ENCODE data around the gene NT5M. TPM values are rescaled to one million over a fixed set of nuclear protein-coding genes. Genes with fewer than 3 reads are reported as not detected.

Gene NT5M
- total RNA-seq, 1 experiment from 2014 or later: 10.2 TPM

DNA sequence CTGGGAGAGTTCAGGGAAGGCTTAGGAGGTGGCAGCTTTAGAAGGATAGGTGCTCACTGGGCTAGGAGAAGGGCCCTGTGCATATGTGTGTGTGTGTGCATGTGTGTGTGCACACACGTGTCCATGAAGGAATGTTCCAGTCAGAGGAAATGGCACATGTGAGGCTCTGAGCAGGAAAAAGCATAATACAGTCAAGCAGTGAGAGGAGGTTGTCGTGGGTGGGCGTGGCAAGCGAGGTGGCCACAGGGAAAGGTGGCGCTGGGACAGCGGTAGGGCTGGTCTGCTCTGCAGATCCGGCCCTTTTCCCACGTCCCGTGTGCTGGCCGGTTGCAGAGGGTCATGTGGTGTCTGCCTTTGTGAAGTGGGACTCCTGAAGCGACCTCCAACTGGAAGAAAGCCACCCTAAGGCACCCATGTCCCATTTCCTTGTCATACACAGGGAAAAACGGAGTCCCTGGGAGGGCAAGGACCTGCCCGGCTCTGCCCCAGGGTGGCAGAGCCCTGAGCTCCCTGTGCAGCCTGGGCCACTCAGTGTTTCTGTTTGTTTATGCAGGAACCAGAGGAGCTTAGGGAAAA lies 40.1 kb downstream of the NT5M start:
- POLR2A ChIA-PET: no interaction called here
- DNase-seq (ENCODE audit: low read depth, low spot score) (no peak), ATAC-seq (no peak)
- RAD21 ChIA-PET (ENCODE audit: low non-redundant PET in 1 of 2, low total read pairs in 2 of 2, uncharacterized antibody in 2 of 2, unreplicated experiment in 2 of 2): no interaction called here
- Histone ChIP-seq H3K9ac (ENCODE audit: low read length) (no peak overlapping the region), H3K27ac (ENCODE audit: low read depth, low read length) (no peak overlapping the region), H3K36me3 (ENCODE audit: control insufficient read depth in 1 of 2, insufficient read depth in 2 of 2, low read length in 2 of 2) (no peaks in the 10 kb centered on the region), H3K4me1 (ENCODE audit: control insufficient read depth in 1 of 2, insufficient read depth in 2 of 2, low read length in 2 of 2) (no peaks in the 10 kb centered on the region), H3K9me3 (ENCODE audit: control insufficient read depth in 1 of 2, insufficient read depth in 1 of 2, low read depth in 1 of 2, low read length in 2 of 2) (no peaks in the 10 kb centered on the region), H3K4me3 (replicated peaks in 1 of 2; ENCODE audit: low read depth in 1 of 2, low read length in 2 of 2) (no peak overlapping the region), H3K9me2 (ENCODE audit: insufficient read depth) (no peaks in the 10 kb centered on the region), H3K4me2 (ENCODE audit: low read length) (no peak overlapping the region), H3K79me2 (ENCODE audit: insufficient read depth, low read length) (no peaks in the 10 kb centered on the region), H2AFZ (ENCODE audit: low read depth, low read length, poor library complexity, severe bottlenecking) (no peak overlapping the region), H4K20me1 (ENCODE audit: insufficient read depth) (no peaks in the 10 kb centered on the region), H3K27me3 (ENCODE audit: insufficient read depth, low read length) (no peaks in the 10 kb centered on the region)
- intact Hi-C loops (cut with micrococcal nuclease): no loop called here
- no peak for TF ChIP-seq YY1 (IDR thresholded peaks at IDR 0.05; ENCODE audit: extremely low read depth, insufficient replicate concordance, low read depth, low read length)
- TF ChIP-seq EGR1 (IDR thresholded peaks at IDR 0.05; ENCODE audit: low read depth): no peak
- TF ChIP-seq POLR2AphosphoS5 (IDR thresholded peaks at IDR 0.05; ENCODE audit: low read depth, low read length): no peak
- no peak for TF ChIP-seq ZFX (IDR thresholded peaks at IDR 0.05)
- TF ChIP-seq FOSL1 (IDR thresholded peaks at IDR 0.05; ENCODE audit: low read depth): no peak
- TF ChIP-seq CTCF (IDR thresholded peaks at IDR 0.05 in 2 of 3, conservative IDR thresholded peaks at IDR 0.05 in 1 of 3; ENCODE audit: borderline replicate concordance in 1 of 3, insufficient read depth in 1 of 3, low read depth in 2 of 3, low read length in 2 of 3): no peak
- TF ChIP-seq MAX (IDR thresholded peaks at IDR 0.05): no peak
- TF ChIP-seq SIN3A (IDR thresholded peaks at IDR 0.05; ENCODE audit: low read depth): no peak
- TF ChIP-seq POLR2A (IDR thresholded peaks at IDR 0.05; ENCODE audit: borderline replicate concordance, extremely low read depth, insufficient read depth, insufficient read length): no peak
- no peak for TF ChIP-seq ATF3 (IDR thresholded peaks at IDR 0.05)
- TF ChIP-seq JUND (IDR thresholded peaks at IDR 0.05): no peak
- TF ChIP-seq SP1 (IDR thresholded peaks at IDR 0.05; ENCODE audit: low read depth): no peak
- TF ChIP-seq ZBTB33 (IDR thresholded peaks at IDR 0.05; ENCODE audit: extremely low read depth, insufficient replicate concordance, low read length): no peak
- no peak for TF ChIP-seq RAD21 (IDR thresholded peaks at IDR 0.05; ENCODE audit: low read depth)
- TF ChIP-seq SRF (IDR thresholded peaks at IDR 0.05; ENCODE audit: low read depth): no peak
- TF ChIP-seq ELF1 (IDR thresholded peaks at IDR 0.05; ENCODE audit: borderline replicate concordance, low read depth): no peak
- TF ChIP-seq CEBPB (IDR thresholded peaks at IDR 0.05; ENCODE audit: low read depth): no peak
- TF ChIP-seq TCF7L2 (IDR thresholded peaks at IDR 0.05; ENCODE audit: borderline replicate concordance, extremely low read depth, insufficient read depth, insufficient read length): no peak
- no TSS peak for BruUV-seq (replicated peaks)
- CTCF ChIA-PET: no interaction called here
